GM18951 (cell line): Measurements from ENCODE around the gene R3HDM4.

Experiments used
- POLR2A ChIP-seq: IDR thresholded peaks from 4 replicates; pipeline ENCODE4 v1.6.1; 2011; ENCODE audit warnings: mild to moderate bottlenecking; ENCODE audit not compliant: insufficient read length, insufficient read depth; ENCODE audit errors: extremely low read depth
- in situ Hi-C: fragments of 300-500 bp; cut with MboI; formaldehyde crosslinking; loops from one replicate; pipeline ENCODE4 v1.12.0; 2022; ENCODE audit warnings: low sequenced_read_pairs, mixed read lengths, inconsistent platforms; ENCODE audit not compliant: unreplicated experiment

The R3HDM4 gene

GRCh38 chr19:920051-920864 lies 7.2 kb upstream of the R3HDM4 start:
- in situ Hi-C loops: loop anchor here (5.0 to 10.0 kb wide), 2 partner anchors 62 to 155 kb away; partner anchors contain the start of gene WDR18
- TF ChIP-seq POLR2A: no peak

GRCh38 chr19:919199-920050 lies 6.4 kb upstream of the R3HDM4 start:
- TF ChIP-seq POLR2A: no peak
- in situ Hi-C loops: loop anchor here (5.0 to 10.0 kb wide), 3 partner anchors 55 to 155 kb away; partner anchors contain the start of gene WDR18

GRCh38 chr19:918481-919198 lies 5.6 kb upstream of the R3HDM4 start:
- TF ChIP-seq POLR2A: no peak
- in situ Hi-C loops: loop anchor here (10.0 kb wide), 1 partner anchor 54 kb away; no protein-coding TSS in a partner anchor

GRCh38 chr19:918152-918437 lies 5.1 kb upstream of the R3HDM4 start:
- in situ Hi-C loops: loop anchor here (10.0 kb wide), 1 partner anchor 53 kb away; no protein-coding TSS in a partner anchor

GRCh38 chr19:917323-918151 lies 4.5 kb upstream of the R3HDM4 start, which contains the start of gene KISS1R:
KISS1R (plus strand) TSS chr19:917333; CDS start chr19:917503, 170 bp downstream.
- in situ Hi-C loops: loop anchor here (10.0 kb wide), 1 partner anchor 53 kb away; no protein-coding TSS in a partner anchor
- no peak for TF ChIP-seq POLR2A

More at GRCh38 chr19:918152-918437, 5.1 kb upstream of the R3HDM4 start:
- no peak for TF ChIP-seq POLR2A

GRCh38 chr19:916645-917322 lies 3.8 kb upstream of the R3HDM4 start:
- no peak for TF ChIP-seq POLR2A
- in situ Hi-C loops: loop anchor here (10.0 kb wide), 1 partner anchor 52 kb away; no protein-coding TSS in a partner anchor

- no peak for TF ChIP-seq POLR2A
- in situ Hi-C loops: loop anchor here (10.0 kb wide), 1 partner anchor 48 kb away; no protein-coding TSS in a partner anchor
These were observed 589 bp downstream of the R3HDM4 start for GRCh38 chr19:912181-913079.

GRCh38 chr19:911197-912033 lies 1.6 kb downstream of the R3HDM4 start:
- TF ChIP-seq POLR2A: no peak
- in situ Hi-C loops: loop anchor here (10.0 kb wide), 1 partner anchor 47 kb away; no protein-coding TSS in a partner anchor

GRCh38 chr19:907183-907853 lies 5.7 kb downstream of the R3HDM4 start:
- in situ Hi-C loops: no loop called here
- no peak for TF ChIP-seq POLR2A
